GM10847 (cell line): ENCODE measurements around the gene TARS1.
A peak's percentile ranks its signal among the peaks of the same experiment; 100 is the strongest.

Experiments used
- POLR2A ChIP-seq: IDR thresholded peaks from 2 replicates; pipeline ENCODE4 v1.6.1; 2011; ENCODE audit not compliant: insufficient read length; ENCODE audit errors: extremely low read depth

The TARS1 gene

GRCh38 chr5:33440482-33441240 lies at the start of gene TARS1:
TARS1 (plus strand) TSS chr5:33440965; CDS start chr5:33441087, 122 bp downstream.
- peak; percentile 85 for TF ChIP-seq POLR2A

- no peak for TF ChIP-seq POLR2A
These were observed 42.3 kb upstream of the TARS1 start for GRCh38 chr5:33398501-33398900.

GRCh38 chr5:33400675-33401074 lies 40.1 kb upstream of the TARS1 start:
- no peak for TF ChIP-seq POLR2A

GRCh38 chr5:33401482-33402390 lies 39.0 kb upstream of the TARS1 start:
- TF ChIP-seq POLR2A, result no peak

GRCh38 chr5:33403187-33403586 lies 37.6 kb upstream of the TARS1 start:
- TF ChIP-seq POLR2A, result no peak

- TF ChIP-seq POLR2A, result no peak
These were observed 31.9 kb upstream of the TARS1 start for GRCh38 chr5:33408816-33409215.

- TF ChIP-seq POLR2A, result no peak
These were observed 31.2 kb upstream of the TARS1 start for GRCh38 chr5:33409435-33410170.

- TF ChIP-seq POLR2A, result no peak
These were observed 30.5 kb upstream of the TARS1 start for GRCh38 chr5:33410221-33410620.

GRCh38 chr5:33411498-33411897 lies 29.3 kb upstream of the TARS1 start:
- no peak for TF ChIP-seq POLR2A

- no peak for TF ChIP-seq POLR2A
These were observed 24.9 kb upstream of the TARS1 start for GRCh38 chr5:33415811-33416354.

GRCh38 chr5:33417632-33418031 lies 23.1 kb upstream of the TARS1 start:
- TF ChIP-seq POLR2A, result no peak

GRCh38 chr5:33420946-33421345 lies 19.8 kb upstream of the TARS1 start:
- no peak for TF ChIP-seq POLR2A

GRCh38 chr5:33422191-33422590 lies 18.6 kb upstream of the TARS1 start:
- no peak for TF ChIP-seq POLR2A

GRCh38 chr5:33423018-33423630 lies 17.6 kb upstream of the TARS1 start:
- TF ChIP-seq POLR2A, result no peak

- TF ChIP-seq POLR2A, result no peak
These were observed 15.5 kb upstream of the TARS1 start for GRCh38 chr5:33425314-33425713.
